ENCODE results near the gene LOXHD1. TPM values are rescaled to one million over a fixed set of nuclear protein-coding genes. Genes with fewer than 3 reads are reported as not detected.

The LOXHD1 gene
- total and polyA plus RNA-seq, 2 of the 13 experiments (the other 11 are each of a cell fraction or from before 2014, with no cell fraction given), result not detected

DNA sequence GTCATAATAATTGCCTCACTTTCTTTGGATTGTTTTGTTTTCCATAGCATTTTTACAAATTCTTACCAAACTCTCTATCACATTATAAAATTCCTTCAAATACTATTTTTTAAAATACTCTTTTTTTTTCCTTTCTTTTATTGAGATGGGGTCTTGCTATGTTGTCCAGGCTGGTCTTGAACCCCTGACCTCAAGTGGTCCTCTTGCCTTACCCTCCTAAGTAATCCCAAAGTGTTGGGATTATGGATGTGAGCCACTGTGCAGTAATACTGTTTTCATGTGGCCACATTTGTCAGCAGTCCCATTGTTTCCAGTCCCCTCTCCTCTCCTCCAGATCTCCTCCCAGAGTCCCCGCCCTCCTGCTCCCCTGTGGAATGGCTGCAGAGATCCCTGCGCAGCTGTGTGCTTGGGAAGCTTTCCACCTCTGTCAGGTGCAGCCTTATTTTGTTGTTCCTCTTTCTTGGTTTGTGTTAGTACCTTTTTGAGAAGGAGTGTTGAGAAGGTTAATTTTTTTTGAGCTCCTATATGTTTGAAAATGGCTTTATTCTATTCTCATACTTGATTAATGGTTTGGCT lies 227.3 kb downstream of the LOXHD1 start:
- 0% methylated on average over 2 of the region's 2 CpGs for WGBS (ENCODE audit: low lambda C conversion rate)
- no peak overlapping the region for H3K9ac ChIP-seq (ENCODE audit: insufficient read depth, low read depth, low read length)
- DNase-seq (ENCODE audit: low spot score) (no peak), ATAC-seq (no peak), FAIRE-seq (no peak)
- H3K4me2 ChIP-seq (ENCODE audit: low read depth, low read length), result no peak overlapping the region
- H3K9me3 ChIP-seq (ENCODE audit: low read length), result no peaks in the 10 kb centered on the region
- no peaks in the 10 kb centered on the region for H3K79me2 ChIP-seq (ENCODE audit: insufficient read depth, low read length)
- H3K27ac ChIP-seq (ENCODE audit: extremely low read length, insufficient read depth, low read length), result no peak overlapping the region
- H3K27me3 ChIP-seq (ENCODE audit: control insufficient read depth in 1 of 2, insufficient read depth in 2 of 2, low read length in 2 of 2), result peaks cover 0 to 17% of the 10 kb centered on the region in 2 experiments; a peak in 4 of 5 replicates
- H2AFZ ChIP-seq (ENCODE audit: low read length), result no peak overlapping the region
- H3K36me3 ChIP-seq (replicated peaks in 1 of 2; ENCODE audit: control insufficient read depth in 1 of 2, insufficient read depth in 2 of 2, low read length in 2 of 2), result no peaks in the 10 kb centered on the region
- ChIA-PET CTCF (ENCODE audit: low intra/inter-chr PET ratio, low total read pairs) (no interaction called here), POLR2A (no interaction called here)
- TF ChIP-seq NONO (IDR thresholded peaks at IDR 0.05) (no peak), NONO (CRISPR knock-in tag; conservative IDR thresholded peaks at IDR 0.05) (no peak), U2AF1 (optimal IDR thresholded peaks at IDR 0.05; ENCODE audit: low read depth, low read length) (no peak), ZNF784 (CRISPR knock-in tag; IDR thresholded peaks at IDR 0.05; ENCODE audit: borderline replicate concordance) (no peak), HOXA7 (CRISPR knock-in tag; IDR thresholded peaks at IDR 0.05) (no peak), HHEX (CRISPR knock-in tag; IDR thresholded peaks at IDR 0.05) (no peak), ZFP41 (CRISPR knock-in tag; IDR thresholded peaks at IDR 0.05; ENCODE audit: borderline replicate concordance) (no peak), ZNF850 (CRISPR knock-in tag; conservative IDR thresholded peaks at IDR 0.05) (no peak), KAT2B (IDR thresholded peaks at IDR 0.05; ENCODE audit: borderline replicate concordance, low read depth, low read length) (no peak), SP5 (CRISPR knock-in tag; IDR thresholded peaks at IDR 0.05; ENCODE audit: borderline replicate concordance, low read depth) (no peak), CENPX (CRISPR knock-in tag; IDR thresholded peaks at IDR 0.05) (no peak), ZNF30 (CRISPR knock-in tag; IDR thresholded peaks at IDR 0.05) (no peak), TEAD3 (CRISPR knock-in tag; optimal IDR thresholded peaks at IDR 0.05; ENCODE audit: borderline replicate concordance) (no peak), ZNF414 (CRISPR knock-in tag; IDR thresholded peaks at IDR 0.05) (no peak)
- no peak overlapping the region for H3K4me3 ChIP-seq (replicated peaks in 1 of 3; ENCODE audit: insufficient read depth in 1 of 3, low read depth in 2 of 3, low read length in 3 of 3)
- in situ Hi-C loops (cut with HindIII; ENCODE audit: extremely low pct_ligation_motif_present, low pct_unique_long_range_greater_than_20kb), result no loop called here
- H4K20me1 ChIP-seq (ENCODE audit: insufficient read depth, low read length), result no peaks in the 10 kb centered on the region
- no peaks in the 10 kb centered on the region for H3K4me1 ChIP-seq (ENCODE audit: insufficient read depth, low read length)
- intact Hi-C loops (cut with micrococcal nuclease; ENCODE audit: unreplicated experiment), result no loop called here
- BruUV-seq (replicated peaks), result no TSS peak
